ENCODE data around the gene ATF6. TPM values are rescaled to one million over a fixed set of nuclear protein-coding genes. Genes with fewer than 3 reads are reported as not detected.

Gene ATF6
- total RNA-seq, 1 experiment from 2014 or later = 20.9 TPM

- POLR2A ChIA-PET = no interaction called here
- intact Hi-C loops (cut with micrococcal nuclease) = no loop called here
- no peak overlapping the region for H3K27ac ChIP-seq (ENCODE audit: low read depth, low read length)
- H3K27me3 ChIP-seq (ENCODE audit: insufficient read depth, low read length) = no peaks in the 10 kb centered on the region
- H3K79me2 ChIP-seq (ENCODE audit: insufficient read depth, low read length) = no peaks in the 10 kb centered on the region
- no peaks in the 10 kb centered on the region for H3K9me2 ChIP-seq (ENCODE audit: insufficient read depth)
- no peak overlapping the region for H3K4me2 ChIP-seq (ENCODE audit: low read length)
- no peak overlapping the region for H3K4me3 ChIP-seq (replicated peaks in 1 of 2; ENCODE audit: low read depth in 1 of 2, low read length in 2 of 2)
- peaks cover 9 to 14% of the 10 kb centered on the region in 2 experiments for H3K4me1 ChIP-seq (ENCODE audit: control insufficient read depth in 1 of 2, insufficient read depth in 2 of 2, low read length in 2 of 2)
- H3K36me3 ChIP-seq (ENCODE audit: control insufficient read depth in 1 of 2, insufficient read depth in 2 of 2, low read length in 2 of 2) = no peaks in the 10 kb centered on the region
- CTCF ChIA-PET = no interaction called here
- no peak overlapping the region for H3K9ac ChIP-seq (ENCODE audit: low read length)
- DNase-seq (ENCODE audit: low read depth, low spot score) = no peak
- H4K20me1 ChIP-seq (ENCODE audit: insufficient read depth) = no peaks in the 10 kb centered on the region
- RAD21 ChIA-PET (ENCODE audit: low non-redundant PET in 1 of 2, low total read pairs in 2 of 2, uncharacterized antibody in 2 of 2, unreplicated experiment in 2 of 2) = no interaction called here
- H3K9me3 ChIP-seq (ENCODE audit: control insufficient read depth in 1 of 2, insufficient read depth in 1 of 2, low read depth in 1 of 2, low read length in 2 of 2) = no peaks in the 10 kb centered on the region
- ATAC-seq = no peak
- BruUV-seq (replicated peaks) = no TSS peak
- TF ChIP-seq JUND (IDR thresholded peaks at IDR 0.05) = no peak
- no peak for TF ChIP-seq SP1 (IDR thresholded peaks at IDR 0.05; ENCODE audit: low read depth)
- TF ChIP-seq CBX3 (IDR thresholded peaks at IDR 0.05; ENCODE audit: low read depth) = no peak
- TF ChIP-seq SIN3A (IDR thresholded peaks at IDR 0.05; ENCODE audit: low read depth) = no peak
- no peak for TF ChIP-seq POLR2A (IDR thresholded peaks at IDR 0.05; ENCODE audit: borderline replicate concordance, extremely low read depth, insufficient read depth, insufficient read length)
- TF ChIP-seq POLR2AphosphoS5 (IDR thresholded peaks at IDR 0.05; ENCODE audit: low read depth, low read length) = no peak
- TF ChIP-seq ATF3 (IDR thresholded peaks at IDR 0.05) = no peak
- no peak for TF ChIP-seq CEBPB (IDR thresholded peaks at IDR 0.05; ENCODE audit: low read depth)
- TF ChIP-seq FOSL1 (IDR thresholded peaks at IDR 0.05; ENCODE audit: low read depth) = no peak
- TF ChIP-seq EZH2 (IDR thresholded peaks at IDR 0.05) = no peak
- H2AFZ ChIP-seq (ENCODE audit: low read depth, low read length, poor library complexity, severe bottlenecking) = no peak overlapping the region
Observed at GRCh38 chr1:161884475-161884874, 118.4 kb downstream of the ATF6 start.

- no peaks in the 10 kb centered on the region for H3K9me3 ChIP-seq (ENCODE audit: control insufficient read depth in 1 of 2, insufficient read depth in 1 of 2, low read depth in 1 of 2, low read length in 2 of 2)
- no peak overlapping the region for H3K4me3 ChIP-seq (replicated peaks in 1 of 2; ENCODE audit: low read depth in 1 of 2, low read length in 2 of 2)
- DNase-seq (ENCODE audit: low read depth, low spot score) (no peak), ATAC-seq (no peak)
- H3K79me2 ChIP-seq (ENCODE audit: insufficient read depth, low read length) = no peaks in the 10 kb centered on the region
- no peaks in the 10 kb centered on the region for H3K9me2 ChIP-seq (ENCODE audit: insufficient read depth)
- TF ChIP-seq ZFX (IDR thresholded peaks at IDR 0.05) = no peak
- TF ChIP-seq MAX (IDR thresholded peaks at IDR 0.05) = no peak
- TF ChIP-seq YY1 (IDR thresholded peaks at IDR 0.05; ENCODE audit: extremely low read depth, insufficient replicate concordance, low read depth, low read length) = no peak
- no peak for TF ChIP-seq SIN3A (IDR thresholded peaks at IDR 0.05; ENCODE audit: low read depth)
- no peak for TF ChIP-seq JUND (IDR thresholded peaks at IDR 0.05)
- no peak for TF ChIP-seq CEBPB (IDR thresholded peaks at IDR 0.05; ENCODE audit: low read depth)
- TF ChIP-seq EZH2phosphoT487 (IDR thresholded peaks at IDR 0.05; ENCODE audit: borderline replicate concordance) = no peak
- no peak for TF ChIP-seq RAD21 (IDR thresholded peaks at IDR 0.05; ENCODE audit: low read depth)
- H3K27me3 ChIP-seq (ENCODE audit: insufficient read depth, low read length) = no peaks in the 10 kb centered on the region
- BruUV-seq (replicated peaks) = no TSS peak
- H3K4me1 ChIP-seq (ENCODE audit: control insufficient read depth in 1 of 2, insufficient read depth in 2 of 2, low read length in 2 of 2) = peaks cover 9 to 14% of the 10 kb centered on the region in 2 experiments
- H4K20me1 ChIP-seq (ENCODE audit: insufficient read depth) = no peaks in the 10 kb centered on the region
- no peak overlapping the region for H3K27ac ChIP-seq (ENCODE audit: low read depth, low read length)
- ChIA-PET POLR2A (no interaction called here), RAD21 (ENCODE audit: low non-redundant PET in 1 of 2, low total read pairs in 2 of 2, uncharacterized antibody in 2 of 2, unreplicated experiment in 2 of 2) (no interaction called here), CTCF (no interaction called here)
- H3K9ac ChIP-seq (ENCODE audit: low read length) = no peak overlapping the region
- intact Hi-C loops (cut with micrococcal nuclease) = no loop called here
- no peaks in the 10 kb centered on the region for H3K36me3 ChIP-seq (ENCODE audit: control insufficient read depth in 1 of 2, insufficient read depth in 2 of 2, low read length in 2 of 2)
- H2AFZ ChIP-seq (ENCODE audit: low read depth, low read length, poor library complexity, severe bottlenecking) = no peak overlapping the region
- H3K4me2 ChIP-seq (ENCODE audit: low read length) = no peak overlapping the region
Observed at GRCh38 chr1:161885003-161885402, 118.9 kb downstream of the ATF6 start.

Measured in HCT116 (cell line).